Skeletal muscle cell (primary cell): ENCODE data around the gene CDHR3.

Experiments
- DNase-seq: peaks from one replicate; pipeline ENCODE4 v3.0.0-alpha.2; 2010; ENCODE audit warnings: low read depth
- H3K4me3 ChIP-seq: 2 replicates; pipeline ENCODE4 v1.5.1; 2011; ENCODE audit warnings: low read depth, mild to moderate bottlenecking, control low read depth, low read length, moderate library complexity

The CDHR3 gene

GRCh38 chr7:106039486-106040060 is 76.5 kb downstream of the CDHR3 start:
- peak; percentile 51 for DNase-seq
- no peak overlapping the region for H3K4me3 ChIP-seq

GRCh38 chr7:106041140-106041717 is 78.2 kb downstream of the CDHR3 start:
- no peak for DNase-seq
- no peak overlapping the region for H3K4me3 ChIP-seq

GRCh38 chr7:106042196-106042611 is 79.1 kb downstream of the CDHR3 start:
- DNase-seq, result no peak
- no peak overlapping the region for H3K4me3 ChIP-seq

- DNase-seq, result no peak
- no peak overlapping the region for H3K4me3 ChIP-seq
These were observed 82.1 kb downstream of the CDHR3 start for GRCh38 chr7:106045139-106045538.

GRCh38 chr7:106045586-106045985 is 82.5 kb downstream of the CDHR3 start:
- no peak overlapping the region for H3K4me3 ChIP-seq
- no peak for DNase-seq

- no peak for DNase-seq
These were observed 84.1 kb downstream of the CDHR3 start for GRCh38 chr7:106047184-106047583.

GRCh38 chr7:106047818-106048705 is 85.0 kb downstream of the CDHR3 start:
- DNase-seq, result no peak
- H3K4me3 ChIP-seq, result no peak overlapping the region

More at GRCh38 chr7:106047184-106047583, 84.1 kb downstream of the CDHR3 start:
- H3K4me3 ChIP-seq, result no peak overlapping the region

GRCh38 chr7:106048706-106049020 is 85.6 kb downstream of the CDHR3 start:
- no peak overlapping the region for H3K4me3 ChIP-seq

GRCh38 chr7:106049139-106049752 is 86.2 kb downstream of the CDHR3 start:
- DNase-seq, result no peak
- no peak overlapping the region for H3K4me3 ChIP-seq

More at GRCh38 chr7:106048706-106049020, 85.6 kb downstream of the CDHR3 start:
- DNase-seq, result no peak

- H3K4me3 ChIP-seq, result no peak overlapping the region
- peak; percentile 54 for DNase-seq
These were observed 87.1 kb downstream of the CDHR3 start for GRCh38 chr7:106050002-106050745.

GRCh38 chr7:106050746-106051117 is 87.7 kb downstream of the CDHR3 start:
- no peak for DNase-seq
- no peak overlapping the region for H3K4me3 ChIP-seq

GRCh38 chr7:106052681-106053080 is 89.6 kb downstream of the CDHR3 start:
- H3K4me3 ChIP-seq, result no peak overlapping the region
- no peak for DNase-seq

GRCh38 chr7:106053109-106053508 is 90.0 kb downstream of the CDHR3 start:
- no peak overlapping the region for H3K4me3 ChIP-seq
- DNase-seq, result no peak

- H3K4me3 ChIP-seq, result no peak overlapping the region
- no peak for DNase-seq
These were observed 91.3 kb downstream of the CDHR3 start for GRCh38 chr7:106054156-106054910.

- no peak for DNase-seq
- H3K4me3 ChIP-seq, result no peak overlapping the region
These were observed 92.0 kb downstream of the CDHR3 start for GRCh38 chr7:106054971-106055532.

- no peak overlapping the region for H3K4me3 ChIP-seq
- no peak for DNase-seq
These were observed 93.6 kb downstream of the CDHR3 start for GRCh38 chr7:106056513-106057203.

- no peak for DNase-seq
- no peak overlapping the region for H3K4me3 ChIP-seq
These were observed 94.3 kb downstream of the CDHR3 start for GRCh38 chr7:106057204-106057961.
